MM.1S (cell line): Measurements from ENCODE around the gene OSGIN1.

ENCODE experiments used
- CTCF ChIP-seq: fragments of 300-600 bp; sonication (generic); IDR thresholded peaks from 2 replicates; pipeline ENCODE4 v1.5.1; 2016; ENCODE audit warnings: antibody characterized with exemption, low read length, mixed read lengths
- EZH2 ChIP-seq: fragments of 300-600 bp; sonication (generic); optimal IDR thresholded peaks from 2 replicates; pipeline ENCODE3; 2017; ENCODE audit warnings: low read depth, mild to moderate bottlenecking, antibody characterized with exemption, low read length, mixed read lengths

- TF ChIP-seq CTCF = no peak
- no peak for TF ChIP-seq EZH2
Observed at GRCh38 chr16:83996481-83997252, 43.6 kb downstream of the OSGIN1 start.
